Measurements from ENCODE around the gene SARDH.

Gene SARDH

DNA sequence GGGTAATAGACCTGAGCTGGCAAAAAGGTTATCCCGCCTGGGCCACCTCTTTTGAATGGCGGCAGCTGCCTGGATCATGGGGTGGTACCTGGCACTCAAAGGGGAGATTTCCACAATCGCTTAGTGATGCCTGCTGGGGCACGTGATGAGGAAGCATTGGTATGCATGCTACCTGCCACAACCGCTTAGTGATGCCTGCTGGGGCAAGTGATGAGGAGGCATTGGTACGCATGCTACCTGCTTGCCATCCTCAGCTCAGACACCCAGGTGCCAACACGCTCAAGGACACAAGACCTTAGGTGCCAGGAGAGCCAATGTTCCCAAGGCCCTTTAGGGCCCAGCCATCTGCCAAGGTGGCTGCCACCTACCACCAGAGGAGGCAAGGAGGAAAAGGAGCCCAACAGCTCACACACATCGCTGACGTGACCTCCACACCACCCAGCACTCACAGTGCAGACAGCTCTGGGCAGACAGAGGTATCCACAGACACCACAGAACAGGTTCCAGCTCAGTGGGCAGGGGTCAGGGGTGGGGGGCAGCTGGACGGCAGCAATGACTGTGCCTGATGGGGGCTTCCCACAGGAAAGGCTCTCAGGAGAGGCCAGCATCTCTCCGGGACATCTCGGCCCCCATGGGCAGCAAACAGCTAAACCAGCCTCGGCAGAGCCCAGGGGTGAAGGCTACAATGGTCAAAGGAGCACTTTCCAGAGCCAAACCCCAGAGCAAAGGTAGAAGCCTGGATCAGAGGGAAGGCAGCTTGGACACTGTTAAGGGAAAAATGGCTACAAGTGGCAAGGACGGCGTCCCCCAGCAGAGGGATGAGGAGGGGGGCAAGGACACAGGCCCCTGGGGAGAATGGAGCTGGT is 43.0 kb upstream of the SARDH start:
- Histone ChIP-seq H3K4me3 (ENCODE audit: low read depth, low read length) (no peak overlapping the region), H3K4me1 (ENCODE audit: control insufficient read depth, insufficient read depth, low read length) (no peaks in the 10 kb centered on the region), H3K27me3 (ENCODE audit: control insufficient read depth, insufficient read depth, low read length) (no peaks in the 10 kb centered on the region), H3K36me3 (ENCODE audit: control insufficient read depth, insufficient read depth, low read length) (peaks cover 83% of the 10 kb centered on the region), H3K9me3 (ENCODE audit: control insufficient read depth, insufficient read depth, low read depth, low read length) (no peaks in the 10 kb centered on the region), H3K9ac (ENCODE audit: low read length) (no peak overlapping the region), H3K27ac (ENCODE audit: low read depth, low read length) (no peak overlapping the region)

DNA sequence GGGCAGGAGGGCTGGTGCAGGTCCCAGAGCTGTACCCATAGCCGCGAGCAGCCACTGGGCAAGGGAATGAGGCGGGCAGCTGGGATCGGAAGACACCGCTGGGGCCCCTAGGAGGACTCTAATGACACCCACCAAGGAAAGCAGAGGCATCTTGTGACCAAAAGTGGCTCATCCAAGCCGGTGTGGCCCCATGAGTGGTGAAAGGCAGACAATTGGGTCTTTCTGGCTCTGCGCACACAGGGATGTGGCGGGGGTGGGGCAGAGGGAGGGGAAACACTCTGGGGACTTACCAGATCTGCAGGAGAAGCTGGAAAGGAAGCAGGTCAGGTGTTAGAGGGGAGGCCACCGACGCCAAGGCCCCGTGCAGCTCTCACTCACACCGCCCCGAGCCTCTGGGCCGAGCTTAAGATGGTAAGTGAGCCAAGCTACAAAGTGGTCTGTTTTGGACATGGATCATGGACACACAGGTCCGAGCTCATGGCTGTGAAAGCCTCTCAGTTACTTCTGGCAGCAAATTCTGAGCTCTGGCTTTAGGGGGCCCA is 42.3 kb upstream of the SARDH start:
- Histone ChIP-seq H3K9me3 (ENCODE audit: control insufficient read depth, insufficient read depth, low read depth, low read length) (no peaks in the 10 kb centered on the region), H3K27ac (ENCODE audit: low read depth, low read length) (no peak overlapping the region), H3K27me3 (ENCODE audit: control insufficient read depth, insufficient read depth, low read length) (no peaks in the 10 kb centered on the region), H3K9ac (ENCODE audit: low read length) (no peak overlapping the region), H3K4me3 (ENCODE audit: low read depth, low read length) (no peak overlapping the region), H3K4me1 (ENCODE audit: control insufficient read depth, insufficient read depth, low read length) (no peaks in the 10 kb centered on the region), H3K36me3 (ENCODE audit: control insufficient read depth, insufficient read depth, low read length) (peaks cover 83% of the 10 kb centered on the region)

DNA sequence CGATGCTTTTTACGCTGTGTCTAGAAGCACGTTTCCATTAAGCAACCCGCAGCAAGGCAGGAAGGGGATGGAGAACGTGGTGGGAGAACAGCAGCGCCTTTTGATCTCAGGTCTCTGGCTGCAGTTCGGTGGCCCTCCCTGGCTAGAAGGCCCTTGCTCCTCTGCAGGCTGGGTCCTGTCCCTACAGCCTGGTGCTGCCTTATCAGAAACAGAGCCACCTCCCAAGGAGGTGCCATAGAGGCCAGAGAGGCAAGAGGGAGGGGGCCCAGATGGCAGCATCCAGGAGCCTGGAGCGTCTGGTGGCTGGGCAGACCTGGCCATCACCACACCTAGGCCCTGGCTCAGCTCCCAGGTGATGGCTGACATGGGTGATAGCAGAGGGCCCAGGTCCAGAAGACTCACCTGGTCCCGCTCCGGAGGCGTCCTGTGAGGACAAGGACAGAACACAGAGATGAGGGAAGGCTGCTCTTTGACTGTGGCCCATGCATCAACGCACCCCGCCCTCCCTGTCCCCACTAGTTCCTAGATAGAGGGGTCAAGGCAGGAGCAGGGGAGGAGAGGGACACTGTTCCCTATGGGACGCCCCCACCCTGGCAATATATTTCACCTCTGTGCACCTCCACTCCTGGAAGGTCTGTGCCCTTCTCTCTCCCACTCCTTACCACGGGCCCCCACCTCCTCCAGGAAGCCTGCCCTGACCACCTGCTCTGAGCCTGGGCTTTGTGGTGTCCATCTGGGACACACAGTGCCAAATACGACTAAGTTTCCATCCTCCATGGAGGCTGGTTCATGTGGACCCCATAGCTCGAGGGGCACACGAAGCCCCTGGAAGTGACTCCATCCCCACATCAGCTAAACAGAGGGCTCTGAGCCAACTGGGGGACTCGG is 41.6 kb upstream of the SARDH start:
- Histone ChIP-seq H3K4me1 (ENCODE audit: control insufficient read depth, insufficient read depth, low read length) (no peaks in the 10 kb centered on the region), H3K36me3 (ENCODE audit: control insufficient read depth, insufficient read depth, low read length) (peaks cover 83% of the 10 kb centered on the region), H3K27ac (ENCODE audit: low read depth, low read length) (no peak overlapping the region), H3K27me3 (ENCODE audit: control insufficient read depth, insufficient read depth, low read length) (no peaks in the 10 kb centered on the region), H3K9ac (ENCODE audit: low read length) (no peak overlapping the region), H3K4me3 (ENCODE audit: low read depth, low read length) (no peak overlapping the region), H3K9me3 (ENCODE audit: control insufficient read depth, insufficient read depth, low read depth, low read length) (no peaks in the 10 kb centered on the region)

DNA sequence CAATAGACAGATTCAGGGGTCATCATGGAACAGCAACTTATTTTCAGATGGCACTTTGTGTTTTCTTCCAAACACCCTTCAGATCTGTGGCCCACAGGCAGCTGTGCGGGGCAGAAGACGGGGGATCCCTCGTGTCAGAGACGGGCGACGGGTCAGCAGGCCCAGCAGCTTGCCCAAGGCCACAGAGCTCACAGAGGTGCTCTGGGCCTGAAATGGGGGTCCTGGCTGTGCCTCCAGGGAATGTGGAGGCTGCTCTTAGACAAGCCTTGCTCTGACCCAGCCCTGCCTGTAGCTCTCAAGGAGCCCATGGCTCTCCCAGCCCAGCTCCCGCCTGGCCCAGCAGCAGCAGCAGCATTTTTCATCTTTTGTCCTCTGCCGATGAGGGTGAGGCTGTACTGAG is 40.9 kb upstream of the SARDH start:
- Histone ChIP-seq H3K4me1 (ENCODE audit: control insufficient read depth, insufficient read depth, low read length) (no peaks in the 10 kb centered on the region), H3K36me3 (ENCODE audit: control insufficient read depth, insufficient read depth, low read length) (peaks cover 83% of the 10 kb centered on the region), H3K9ac (ENCODE audit: low read length) (no peak overlapping the region), H3K4me3 (ENCODE audit: low read depth, low read length) (no peak overlapping the region), H3K9me3 (ENCODE audit: control insufficient read depth, insufficient read depth, low read depth, low read length) (no peaks in the 10 kb centered on the region), H3K27me3 (ENCODE audit: control insufficient read depth, insufficient read depth, low read length) (no peaks in the 10 kb centered on the region), H3K27ac (ENCODE audit: low read depth, low read length) (no peak overlapping the region)

DNA sequence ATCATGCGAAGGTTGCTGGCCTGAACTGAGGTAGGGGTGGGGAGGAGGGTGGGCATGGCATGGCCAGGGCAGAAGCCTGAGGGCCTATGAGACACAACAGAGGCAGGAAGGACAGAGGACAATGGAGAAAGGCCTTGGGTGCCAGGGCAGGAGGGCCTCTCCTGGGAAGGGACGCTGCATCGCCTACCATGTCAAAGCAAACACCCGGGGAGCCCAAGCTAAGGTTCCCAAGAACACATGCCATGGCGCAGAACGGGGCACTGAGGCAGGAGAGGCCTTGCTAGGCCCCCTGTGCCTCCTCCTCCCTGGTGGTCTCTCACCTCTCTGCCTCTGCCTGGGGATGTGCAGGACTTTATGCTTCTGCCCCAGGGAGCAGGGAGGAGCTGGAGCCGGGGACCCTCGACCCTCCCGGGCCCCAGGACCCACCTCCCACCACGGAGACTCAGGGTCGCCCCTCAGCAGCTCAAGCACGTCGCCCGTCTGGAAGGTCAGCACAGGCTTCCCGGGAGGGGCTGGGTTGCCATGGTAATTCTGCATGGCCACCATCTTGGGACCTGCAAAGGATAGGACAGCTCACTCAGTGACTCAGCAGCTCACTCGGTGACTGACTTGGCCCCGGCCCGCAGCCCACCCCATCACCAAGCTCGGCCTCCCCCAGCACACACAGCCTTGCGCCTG is 40.3 kb upstream of the SARDH start:
- no peaks in the 10 kb centered on the region for H3K4me1 ChIP-seq (ENCODE audit: control insufficient read depth, insufficient read depth, low read length)
- H3K36me3 ChIP-seq (ENCODE audit: control insufficient read depth, insufficient read depth, low read length) = peaks cover 84% of the 10 kb centered on the region
- no peaks in the 10 kb centered on the region for H3K9me3 ChIP-seq (ENCODE audit: control insufficient read depth, insufficient read depth, low read depth, low read length)
- H3K27ac ChIP-seq (ENCODE audit: low read depth, low read length) = no peak overlapping the region
- H3K4me3 ChIP-seq (ENCODE audit: low read depth, low read length) = no peak overlapping the region
- no peaks in the 10 kb centered on the region for H3K27me3 ChIP-seq (ENCODE audit: control insufficient read depth, insufficient read depth, low read length)
- no peak overlapping the region for H3K9ac ChIP-seq (ENCODE audit: low read length)

DNA sequence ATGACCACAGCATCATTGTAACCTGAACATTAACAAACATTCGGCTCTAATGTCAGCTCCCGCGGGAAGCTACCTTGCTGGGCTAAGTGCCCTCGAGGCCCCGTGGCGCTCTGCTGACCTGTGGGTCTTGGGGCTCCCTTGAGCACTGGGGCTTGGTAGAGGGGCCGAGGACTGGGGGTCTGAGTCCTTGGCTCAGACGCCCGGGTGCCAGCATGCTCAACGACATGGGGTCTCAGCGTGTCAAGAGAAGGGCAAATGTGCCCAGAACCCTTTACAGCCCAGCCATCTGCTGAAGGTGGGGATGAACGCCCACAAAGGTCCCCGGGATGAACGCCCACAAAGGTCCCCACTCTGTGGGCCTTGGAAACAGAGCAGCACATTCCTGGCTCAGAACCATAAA is 39.7 kb upstream of the SARDH start:
- Histone ChIP-seq H3K9me3 (ENCODE audit: control insufficient read depth, insufficient read depth, low read depth, low read length) (no peaks in the 10 kb centered on the region), H3K36me3 (ENCODE audit: control insufficient read depth, insufficient read depth, low read length) (peaks cover 79% of the 10 kb centered on the region), H3K27ac (ENCODE audit: low read depth, low read length) (no peak overlapping the region), H3K4me3 (ENCODE audit: low read depth, low read length) (no peak overlapping the region), H3K9ac (ENCODE audit: low read length) (no peak overlapping the region), H3K27me3 (ENCODE audit: control insufficient read depth, insufficient read depth, low read length) (no peaks in the 10 kb centered on the region), H3K4me1 (ENCODE audit: control insufficient read depth, insufficient read depth, low read length) (no peaks in the 10 kb centered on the region)

DNA sequence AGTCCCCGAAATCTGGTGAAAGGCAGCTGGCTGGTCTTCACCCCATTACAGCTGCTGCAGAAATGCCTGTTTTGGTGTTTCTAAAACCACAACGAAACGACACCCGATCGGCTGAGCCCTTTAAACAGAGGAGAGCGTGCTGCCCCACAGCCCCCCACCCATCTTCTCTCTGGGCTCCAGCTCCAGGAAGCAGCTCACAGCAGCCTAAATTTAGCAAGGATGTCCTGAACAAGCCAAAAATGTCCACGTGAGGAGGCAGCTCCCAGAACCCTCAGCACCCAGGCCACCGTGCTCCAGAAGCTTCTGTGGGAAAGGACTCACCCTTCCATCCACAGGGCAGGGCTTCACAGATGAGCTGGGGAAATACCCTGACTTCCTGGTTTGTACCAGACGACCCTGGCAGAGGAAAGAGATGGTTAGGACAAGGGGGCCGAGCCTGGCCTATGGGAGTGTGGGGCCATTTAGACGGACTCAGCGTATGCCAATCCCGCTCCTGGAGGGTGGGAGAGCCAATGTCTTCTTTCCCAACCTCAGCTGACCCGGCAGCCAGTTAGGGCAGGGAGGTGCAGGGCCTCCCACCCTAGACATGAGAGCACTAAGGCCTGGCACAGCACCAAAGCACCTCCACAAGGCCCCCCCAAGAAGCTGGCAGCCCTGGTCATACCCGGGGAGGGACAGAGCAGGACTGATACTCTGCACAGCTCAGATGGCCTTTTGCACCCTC is 39.1 kb upstream of the SARDH start:
- H3K9ac ChIP-seq (ENCODE audit: low read length) = no peak overlapping the region
- H3K4me3 ChIP-seq (ENCODE audit: low read depth, low read length) = no peak overlapping the region
- H3K4me1 ChIP-seq (ENCODE audit: control insufficient read depth, insufficient read depth, low read length) = no peaks in the 10 kb centered on the region
- no peak overlapping the region for H3K27ac ChIP-seq (ENCODE audit: low read depth, low read length)
- no peaks in the 10 kb centered on the region for H3K9me3 ChIP-seq (ENCODE audit: control insufficient read depth, insufficient read depth, low read depth, low read length)
- H3K36me3 ChIP-seq (ENCODE audit: control insufficient read depth, insufficient read depth, low read length) = peaks cover 80% of the 10 kb centered on the region
- H3K27me3 ChIP-seq (ENCODE audit: control insufficient read depth, insufficient read depth, low read length) = no peaks in the 10 kb centered on the region

DNA sequence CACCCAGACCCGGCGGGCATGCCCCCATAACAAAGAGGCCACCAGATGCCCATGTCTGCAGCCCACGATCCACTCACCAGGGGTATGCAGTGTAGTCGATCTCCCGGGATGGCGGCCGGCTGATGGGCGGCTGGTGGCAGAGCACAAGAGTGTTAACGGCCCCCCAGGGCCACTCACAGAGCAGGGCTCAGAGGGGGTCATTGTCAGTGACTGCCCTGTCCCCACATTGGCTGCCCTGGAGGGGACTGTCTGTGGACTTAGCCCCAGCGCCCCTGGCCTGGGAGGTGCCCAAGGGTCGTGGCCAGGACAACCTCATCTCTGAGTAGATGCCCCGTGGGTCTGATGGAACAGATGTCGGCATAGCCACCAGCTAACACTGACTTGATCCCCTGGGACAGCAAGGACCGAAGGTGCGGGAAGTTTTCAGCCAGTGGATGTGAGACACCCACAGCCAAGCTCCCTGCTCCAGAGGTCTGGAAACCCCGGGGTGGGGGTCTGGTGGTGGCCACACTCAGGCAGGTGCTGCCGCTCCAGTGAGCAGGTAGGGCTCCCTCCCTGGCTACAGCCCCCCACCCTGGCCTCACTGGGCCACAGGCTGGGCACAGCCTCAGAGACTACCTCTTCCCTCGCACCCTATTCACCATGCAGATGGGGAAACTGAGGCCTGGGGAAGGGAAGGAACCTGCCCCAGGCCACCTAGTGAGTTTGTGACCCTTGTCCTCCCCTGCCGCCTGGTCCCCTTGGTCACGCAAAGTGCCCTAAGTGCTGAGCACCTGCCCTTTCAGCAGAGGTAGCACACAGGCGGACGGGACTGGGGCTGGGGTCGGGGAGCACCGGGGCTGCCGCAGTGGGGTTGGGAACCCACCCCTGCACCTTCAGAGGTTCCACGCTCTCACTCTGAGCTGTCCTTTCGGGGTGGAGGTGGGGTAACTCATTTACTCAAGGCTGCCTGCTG is 38.1 kb upstream of the SARDH start:
- H3K27ac ChIP-seq (ENCODE audit: low read depth, low read length) = no peak overlapping the region
- H3K4me1 ChIP-seq (ENCODE audit: control insufficient read depth, insufficient read depth, low read length) = no peaks in the 10 kb centered on the region
- no peak overlapping the region for H3K9ac ChIP-seq (ENCODE audit: low read length)
- H3K36me3 ChIP-seq (ENCODE audit: control insufficient read depth, insufficient read depth, low read length) = peaks cover 87% of the 10 kb centered on the region
- no peaks in the 10 kb centered on the region for H3K9me3 ChIP-seq (ENCODE audit: control insufficient read depth, insufficient read depth, low read depth, low read length)
- H3K27me3 ChIP-seq (ENCODE audit: control insufficient read depth, insufficient read depth, low read length) = no peaks in the 10 kb centered on the region
- no peak overlapping the region for H3K4me3 ChIP-seq (ENCODE audit: low read depth, low read length)

DNA sequence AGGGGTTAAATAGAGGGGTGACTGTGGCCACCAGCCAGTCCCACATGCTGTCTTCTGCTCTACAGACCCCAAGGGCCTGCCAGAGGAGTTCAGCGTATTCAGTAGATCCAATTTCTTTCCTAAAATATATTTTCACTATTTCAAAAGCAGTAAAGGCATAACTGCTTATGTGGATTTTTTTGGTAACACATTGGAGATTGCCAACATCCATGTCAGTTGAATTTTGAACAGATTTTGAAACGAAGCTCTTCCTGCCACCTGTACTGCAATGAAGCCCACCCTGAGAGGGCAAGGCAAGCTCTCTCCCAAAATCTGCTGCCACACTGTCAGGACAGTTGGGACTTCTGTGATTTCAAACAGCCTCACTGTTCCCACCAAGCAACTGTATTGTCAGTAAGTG is 37.1 kb upstream of the SARDH start:
- Histone ChIP-seq H3K4me1 (ENCODE audit: control insufficient read depth, insufficient read depth, low read length) (no peaks in the 10 kb centered on the region), H3K36me3 (ENCODE audit: control insufficient read depth, insufficient read depth, low read length) (peaks cover 87% of the 10 kb centered on the region), H3K27me3 (ENCODE audit: control insufficient read depth, insufficient read depth, low read length) (no peaks in the 10 kb centered on the region), H3K9ac (ENCODE audit: low read length) (no peak overlapping the region), H3K4me3 (ENCODE audit: low read depth, low read length) (no peak overlapping the region), H3K27ac (ENCODE audit: low read depth, low read length) (no peak overlapping the region), H3K9me3 (ENCODE audit: control insufficient read depth, insufficient read depth, low read depth, low read length) (no peaks in the 10 kb centered on the region)

Data from HUES6 (cell line).